ENCODE measurements around the gene MPPED1.

DNA sequence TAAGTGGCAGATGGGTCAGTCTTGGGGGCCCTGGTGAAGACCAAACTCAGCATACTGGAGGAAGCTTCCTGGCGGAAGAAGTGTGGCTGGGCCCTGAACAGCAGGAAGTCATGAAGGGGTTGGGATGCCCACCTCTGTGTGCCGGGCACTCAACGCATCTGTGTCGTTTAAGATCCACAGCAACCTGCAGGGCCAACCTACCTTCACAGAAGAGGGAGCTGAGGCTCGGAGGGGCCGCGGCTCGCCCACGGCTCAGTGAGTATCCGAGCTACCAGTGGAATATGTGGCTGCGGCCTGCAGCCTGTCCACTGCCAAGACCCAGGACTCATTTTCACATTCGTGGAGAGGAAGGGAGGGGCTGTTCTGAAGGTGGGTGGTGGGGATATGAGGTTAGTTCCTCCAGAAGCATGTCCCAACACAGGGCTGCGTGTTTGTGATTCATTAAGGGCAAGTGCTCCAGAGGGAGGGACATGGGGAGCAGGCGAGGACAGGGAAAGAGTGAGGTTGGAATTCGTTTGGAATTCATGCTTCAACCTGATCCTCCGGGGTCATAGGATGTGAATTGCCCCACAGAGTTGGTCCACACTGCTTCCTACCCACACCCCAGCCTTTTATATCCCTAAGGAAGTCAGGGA lies 99.6 kb downstream of the MPPED1 start:
- TF ChIP-seq, protein P1, sequence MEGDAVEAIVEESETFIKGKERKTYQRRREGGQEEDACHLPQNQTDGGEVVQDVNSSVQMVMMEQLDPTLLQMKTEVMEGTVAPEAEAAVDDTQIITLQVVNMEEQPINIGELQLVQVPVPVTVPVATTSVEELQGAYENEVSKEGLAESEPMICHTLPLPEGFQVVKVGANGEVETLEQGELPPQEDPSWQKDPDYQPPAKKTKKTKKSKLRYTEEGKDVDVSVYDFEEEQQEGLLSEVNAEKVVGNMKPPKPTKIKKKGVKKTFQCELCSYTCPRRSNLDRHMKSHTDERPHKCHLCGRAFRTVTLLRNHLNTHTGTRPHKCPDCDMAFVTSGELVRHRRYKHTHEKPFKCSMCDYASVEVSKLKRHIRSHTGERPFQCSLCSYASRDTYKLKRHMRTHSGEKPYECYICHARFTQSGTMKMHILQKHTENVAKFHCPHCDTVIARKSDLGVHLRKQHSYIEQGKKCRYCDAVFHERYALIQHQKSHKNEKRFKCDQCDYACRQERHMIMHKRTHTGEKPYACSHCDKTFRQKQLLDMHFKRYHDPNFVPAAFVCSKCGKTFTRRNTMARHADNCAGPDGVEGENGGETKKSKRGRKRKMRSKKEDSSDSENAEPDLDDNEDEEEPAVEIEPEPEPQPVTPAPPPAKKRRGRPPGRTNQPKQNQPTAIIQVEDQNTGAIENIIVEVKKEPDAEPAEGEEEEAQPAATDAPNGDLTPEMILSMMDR (IDR thresholded peaks at IDR 0.05) = no peak
- TF ChIP-seq POLR2A (IDR thresholded peaks at IDR 0.05) (no peak), POLR2AphosphoS5 (IDR thresholded peaks at IDR 0.05) (no peak), EP300 (IDR thresholded peaks at IDR 0.05) (no peak)

Data from suprapubic skin (tissue), 4 donors.